Activated T-helper 2 cell treated with anti-CD3 and anti-CD28 coated beads, Interferon-gamma antibody, Interleukin-2, Interleukin-4, amounts not matched to agents 10 μg/mL and 5 μg/mL and 100 μg/mL, durations not matched to agents 14 hours and 24 hours and 36 hours (primary cell): Measurements from ENCODE around the gene BBS9. TPM values are rescaled to one million over a fixed set of nuclear protein-coding genes. Genes with fewer than 3 reads are reported as not detected.

Experiments
- DNase-seq: peaks from one replicate; pipeline ENCODE4 v3.0.0; 2021; ENCODE audit warnings: low spot score
- H3K27ac Mint-ChIP-seq: one replicate; pipeline ENCODE4 v1.8.0; 2021; ENCODE audit warnings: mixed read lengths
- H3K27me3 Mint-ChIP-seq: one replicate; pipeline ENCODE4 v1.8.0; 2021; ENCODE audit warnings: low read depth, mixed read lengths
- H3K36me3 Mint-ChIP-seq: one replicate; pipeline ENCODE4 v1.8.0; 2021; ENCODE audit warnings: low read depth, mixed read lengths
- H3K4me1 Mint-ChIP-seq: one replicate; pipeline ENCODE4 v1.8.0; 2021; ENCODE audit warnings: low read depth, mixed read lengths
- H3K4me3 Mint-ChIP-seq: one replicate; pipeline ENCODE4 v1.8.0; 2021; ENCODE audit warnings: low read depth, mild to moderate bottlenecking, moderate library complexity, mixed read lengths
- H3K9me3 Mint-ChIP-seq: one replicate; pipeline ENCODE4 v1.8.0; 2021; ENCODE audit warnings: mixed read lengths
- intact Hi-C: fragments of 100-400 bp; cut with micrococcal nuclease; formaldehyde crosslinking; loops from one replicate; pipeline ENCODE4 v1.15.1; 2023
- total RNA-seq: library from RNA; stranded (reverse); gene quantifications from 2 replicates; pipeline ENCODE4 v1.2.3, GENCODE V29; 2022

BBS9 gene
- total RNA-seq, 1 donor from 2014 or later = 6.8 TPM

- H3K4me1 Mint-ChIP-seq = no peaks in the 10 kb centered on the region
- no peaks in the 10 kb centered on the region for H3K9me3 Mint-ChIP-seq
- no peak overlapping the region for H3K27ac Mint-ChIP-seq
- H3K4me3 Mint-ChIP-seq = no peak overlapping the region
- intact Hi-C loops = no loop called here
- DNase-seq = no peak
- H3K27me3 Mint-ChIP-seq = no peaks in the 10 kb centered on the region
- no peaks in the 10 kb centered on the region for H3K36me3 Mint-ChIP-seq
Measured at GRCh38 chr7:33639552-33640197, 510.3 kb downstream of the BBS9 start.

GRCh38 chr7:33640741-33641140 lies 511.4 kb downstream of the BBS9 start:
- H3K9me3 Mint-ChIP-seq = no peaks in the 10 kb centered on the region
- no peaks in the 10 kb centered on the region for H3K36me3 Mint-ChIP-seq
- H3K4me3 Mint-ChIP-seq = no peak overlapping the region
- H3K4me1 Mint-ChIP-seq = no peaks in the 10 kb centered on the region
- H3K27me3 Mint-ChIP-seq = no peaks in the 10 kb centered on the region
- H3K27ac Mint-ChIP-seq = no peak overlapping the region
- intact Hi-C loops = no loop called here
- no peak for DNase-seq

DNA sequence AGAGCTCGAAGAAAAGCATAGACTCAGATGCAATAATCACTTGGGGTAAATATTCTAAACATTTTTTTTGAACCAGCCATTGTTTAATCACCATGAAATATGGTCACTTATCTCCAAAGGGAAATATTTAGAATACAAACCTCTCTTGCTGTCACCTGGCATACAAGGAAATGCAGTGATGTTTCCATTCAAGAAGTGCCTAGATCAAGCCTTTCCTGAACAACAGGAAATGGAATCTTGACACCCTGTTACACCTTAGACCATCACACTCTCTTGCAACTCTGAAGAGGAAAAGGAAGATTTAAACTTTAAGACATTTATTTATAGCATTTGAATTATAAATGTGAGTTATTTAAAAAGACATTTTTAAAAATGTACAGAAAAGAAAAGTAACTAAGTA lies 512.9 kb downstream of the BBS9 start:
- DNase-seq = no peak
- no peaks in the 10 kb centered on the region for H3K4me1 Mint-ChIP-seq
- H3K36me3 Mint-ChIP-seq = no peaks in the 10 kb centered on the region
- H3K9me3 Mint-ChIP-seq = no peaks in the 10 kb centered on the region
- intact Hi-C loops = no loop called here
- no peak overlapping the region for H3K4me3 Mint-ChIP-seq
- H3K27ac Mint-ChIP-seq = no peak overlapping the region
- no peaks in the 10 kb centered on the region for H3K27me3 Mint-ChIP-seq

DNA sequence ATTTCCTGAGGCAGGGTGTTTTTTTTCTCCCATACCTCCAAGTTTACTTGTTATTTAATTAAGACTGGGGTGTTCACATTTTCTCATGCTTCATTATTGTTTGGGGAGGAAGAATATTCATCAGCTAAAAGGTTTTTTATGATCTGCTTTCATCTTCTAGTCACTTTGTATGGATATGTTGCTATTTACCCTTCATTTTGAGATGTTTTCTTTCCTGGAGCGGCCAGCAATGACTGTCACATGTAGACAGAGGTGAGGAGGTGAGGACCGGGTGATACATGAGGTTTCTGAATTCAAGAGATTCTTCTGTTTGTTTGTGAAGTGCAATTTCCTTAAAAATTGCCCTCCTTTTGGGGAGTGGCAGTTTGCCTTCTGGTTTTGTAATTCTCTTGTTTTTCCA lies 514.2 kb downstream of the BBS9 start:
- no peak for DNase-seq
- H3K27ac Mint-ChIP-seq = no peak overlapping the region
- intact Hi-C loops = no loop called here
- H3K27me3 Mint-ChIP-seq = no peaks in the 10 kb centered on the region
- H3K36me3 Mint-ChIP-seq = no peaks in the 10 kb centered on the region
- no peak overlapping the region for H3K4me3 Mint-ChIP-seq
- H3K4me1 Mint-ChIP-seq = no peaks in the 10 kb centered on the region
- no peaks in the 10 kb centered on the region for H3K9me3 Mint-ChIP-seq

GRCh38 chr7:33644489-33644888 lies 515.1 kb downstream of the BBS9 start:
- Mint-ChIP-seq H3K4me3 (no peak overlapping the region), H3K27me3 (no peaks in the 10 kb centered on the region), H3K4me1 (no peaks in the 10 kb centered on the region), H3K36me3 (no peaks in the 10 kb centered on the region), H3K27ac (no peak overlapping the region), H3K9me3 (no peaks in the 10 kb centered on the region)
- no peak for DNase-seq
- intact Hi-C loops = no loop called here

- H3K27ac Mint-ChIP-seq = no peak overlapping the region
- H3K4me3 Mint-ChIP-seq = no peak overlapping the region
- no peaks in the 10 kb centered on the region for H3K27me3 Mint-ChIP-seq
- H3K36me3 Mint-ChIP-seq = no peaks in the 10 kb centered on the region
- no peaks in the 10 kb centered on the region for H3K4me1 Mint-ChIP-seq
- intact Hi-C loops = no loop called here
- no peaks in the 10 kb centered on the region for H3K9me3 Mint-ChIP-seq
- no peak for DNase-seq
Measured at GRCh38 chr7:33645104-33645503, 515.7 kb downstream of the BBS9 start.

DNA sequence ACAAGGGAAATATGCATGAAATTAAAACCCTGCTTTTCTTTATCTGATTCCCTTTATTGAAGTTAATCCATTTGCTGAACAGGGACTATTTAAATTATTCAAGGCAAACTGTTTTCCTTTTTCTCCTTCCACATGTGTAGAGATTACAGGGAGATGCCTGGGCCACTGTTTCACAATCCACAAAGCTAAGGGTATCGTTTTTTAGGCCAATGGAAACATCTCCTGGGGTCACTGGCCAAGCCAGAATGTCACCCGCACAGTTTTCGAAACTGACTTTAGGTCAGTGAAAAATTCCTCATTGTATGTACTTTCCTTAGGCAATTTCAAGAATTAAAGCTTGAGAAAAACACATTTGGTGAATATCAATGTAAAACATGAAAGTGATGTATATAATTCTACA lies 516.8 kb downstream of the BBS9 start:
- Mint-ChIP-seq H3K27me3 (no peaks in the 10 kb centered on the region), H3K27ac (no peak overlapping the region), H3K4me3 (no peak overlapping the region), H3K4me1 (no peaks in the 10 kb centered on the region), H3K36me3 (no peaks in the 10 kb centered on the region), H3K9me3 (no peaks in the 10 kb centered on the region)
- intact Hi-C loops = no loop called here
- DNase-seq = no peak

GRCh38 chr7:33646891-33647391 lies 517.6 kb downstream of the BBS9 start:
- no peak overlapping the region for H3K27ac Mint-ChIP-seq
- no peaks in the 10 kb centered on the region for H3K27me3 Mint-ChIP-seq
- H3K4me1 Mint-ChIP-seq = no peaks in the 10 kb centered on the region
- H3K4me3 Mint-ChIP-seq = no peak overlapping the region
- intact Hi-C loops = no loop called here
- DNase-seq = no peak
- no peaks in the 10 kb centered on the region for H3K36me3 Mint-ChIP-seq
- no peaks in the 10 kb centered on the region for H3K9me3 Mint-ChIP-seq

- Mint-ChIP-seq H3K27me3 (no peaks in the 10 kb centered on the region), H3K27ac (no peak overlapping the region), H3K4me3 (no peak overlapping the region), H3K9me3 (no peaks in the 10 kb centered on the region), H3K4me1 (no peaks in the 10 kb centered on the region), H3K36me3 (no peaks in the 10 kb centered on the region)
- intact Hi-C loops = no loop called here
- no peak for DNase-seq
Measured at GRCh38 chr7:33649476-33650441, 520.4 kb downstream of the BBS9 start.

- H3K4me3 Mint-ChIP-seq = no peak overlapping the region
- no peaks in the 10 kb centered on the region for H3K27me3 Mint-ChIP-seq
- no peak overlapping the region for H3K27ac Mint-ChIP-seq
- H3K4me1 Mint-ChIP-seq = no peaks in the 10 kb centered on the region
- H3K9me3 Mint-ChIP-seq = no peaks in the 10 kb centered on the region
- intact Hi-C loops = no loop called here
- H3K36me3 Mint-ChIP-seq = no peaks in the 10 kb centered on the region
- DNase-seq = no peak
Measured at GRCh38 chr7:33650828-33651227, 521.5 kb downstream of the BBS9 start.

DNA sequence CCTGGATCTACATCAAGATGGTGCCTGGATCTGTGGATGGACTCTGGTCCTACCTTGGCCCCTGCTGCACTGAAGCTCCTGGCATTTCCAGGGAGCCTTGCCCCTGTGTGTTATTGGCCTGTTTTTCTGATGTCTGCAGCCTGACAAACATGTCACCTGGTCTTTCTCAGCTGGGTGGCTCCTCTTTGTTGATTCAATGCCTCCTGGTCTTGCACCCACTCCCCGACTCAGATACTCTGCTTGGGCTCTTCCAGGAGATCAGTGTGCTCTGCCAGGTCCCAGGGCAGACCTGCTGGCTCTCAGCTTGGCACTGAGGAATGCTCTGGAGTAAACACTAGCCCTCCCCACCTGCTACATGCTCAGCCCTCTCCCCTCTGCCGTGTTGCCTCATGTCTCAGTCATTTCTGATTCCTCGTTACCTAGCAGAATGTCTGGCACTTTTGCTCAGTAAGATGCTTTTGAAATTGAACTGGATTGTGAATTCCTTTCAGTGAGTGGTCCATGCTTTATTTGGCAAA lies 522.7 kb downstream of the BBS9 start:
- no peak for DNase-seq
- no peaks in the 10 kb centered on the region for H3K36me3 Mint-ChIP-seq
- no peak overlapping the region for H3K27ac Mint-ChIP-seq
- no peaks in the 10 kb centered on the region for H3K4me1 Mint-ChIP-seq
- intact Hi-C loops = no loop called here
- no peaks in the 10 kb centered on the region for H3K27me3 Mint-ChIP-seq
- no peak overlapping the region for H3K4me3 Mint-ChIP-seq
- H3K9me3 Mint-ChIP-seq = no peaks in the 10 kb centered on the region

GRCh38 chr7:33654676-33655075 lies 525.3 kb downstream of the BBS9 start:
- intact Hi-C loops = no loop called here
- DNase-seq = no peak
- H3K4me1 Mint-ChIP-seq = no peaks in the 10 kb centered on the region
- no peaks in the 10 kb centered on the region for H3K27me3 Mint-ChIP-seq
- no peaks in the 10 kb centered on the region for H3K9me3 Mint-ChIP-seq
- H3K36me3 Mint-ChIP-seq = no peaks in the 10 kb centered on the region
- no peak overlapping the region for H3K27ac Mint-ChIP-seq
- H3K4me3 Mint-ChIP-seq = no peak overlapping the region
